Peyer's patch (tissue), 4 donors: ENCODE measurements around the gene ELL. TPM values are rescaled to one million over a fixed set of nuclear protein-coding genes. Genes with fewer than 3 reads are reported as not detected.
A peak's percentile ranks its signal among the peaks of the same experiment; 100 is the strongest.

Experiments
- DNase-seq, 3 donors: peaks; one replicate each; pipeline ENCODE4 v3.0.0-alpha.2; 2017 to 2019
- H3K27ac ChIP-seq, 4 donors: fragments of 200-600 bp; sonication (generic); one replicate each; pipeline ENCODE4 v1.5.1; 2016 to 2019
- H3K27me3 ChIP-seq, 2 donors: fragments of 200-600 bp; sonication (generic); one replicate each; pipeline ENCODE4 v1.5.1; 2019
- H3K36me3 ChIP-seq, 3 donors: fragments of 200-600 bp; sonication (generic); one replicate each; pipeline ENCODE4 v1.5.1; 2016 to 2019
- H3K4me1 ChIP-seq, 4 donors: fragments of 200-600 bp; sonication (generic); one replicate each; pipeline ENCODE4 v1.5.1; 2016 to 2019
- H3K4me3 ChIP-seq, 4 donors: fragments of 200-600 bp; sonication (generic); 1 replicate in 3 of 4; 2 replicates in 1 of 4; pipeline ENCODE4 v1.5.1; 2016 to 2019; ENCODE audit warnings: mild to moderate bottlenecking in 1 of 4
- H3K9me3 ChIP-seq, 4 donors: fragments of 200-600 bp; sonication (generic); one replicate each; pipeline ENCODE4 v1.5.1; 2016 to 2019; ENCODE audit warnings: mild to moderate bottlenecking in 1 of 4
- POLR2A ChIP-seq, 2 donors: fragments of 450-650 bp; IDR thresholded peaks; one replicate each; pipeline ENCODE4 v1.5.1; 2017; ENCODE audit warnings: antibody characterized with exemption in 2 of 2, mild to moderate bottlenecking in 2 of 2, moderate library complexity in 2 of 2
- total RNA-seq, 4 donors: library from RNA; depleted of rRNA; stranded (reverse); fragments of >200 nt; gene quantifications; one replicate each; pipeline ENCODE4 v1.1.0, GENCODE V29; 2016
- TF ChIP-seq, protein P1 (sequence below), 6 experiments: fragments of 450-650 bp in 4 of 6; fragments of 200-600 bp in 2 of 6; sonication (generic) in 1 of 6; IDR thresholded peaks; one replicate each; pipeline ENCODE4 v1.5.1; 2017 to 2019; ENCODE audit warnings: antibody characterized with exemption in 6 of 6, mild to moderate bottlenecking in 3 of 6, moderate library complexity in 1 of 6

ELL gene
- total RNA-seq, 4 donors from 2014 or later = 18.9 to 49.5 (median 34.2) TPM

DNA sequence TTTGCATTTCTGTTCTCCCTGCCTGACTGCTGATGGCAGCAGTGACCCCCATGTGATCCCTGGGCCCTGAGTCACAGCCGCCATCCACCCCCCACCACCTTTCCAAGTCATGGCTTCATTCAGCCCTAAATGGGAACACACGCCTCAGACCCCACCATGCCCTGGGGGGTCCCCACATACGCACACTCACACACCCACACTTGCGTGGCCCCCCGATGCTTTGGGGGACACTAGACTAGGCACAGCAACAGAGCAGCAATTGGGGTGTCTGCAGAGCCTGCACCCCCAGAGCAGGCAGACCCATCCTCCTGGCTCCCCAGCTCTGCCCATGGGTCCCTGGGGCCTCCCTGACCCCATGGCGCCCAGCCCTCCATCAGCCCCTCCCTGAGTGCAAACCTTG lies 78.5 kb downstream of the ELL start:
- no peak overlapping the region for H3K27ac ChIP-seq
- TF ChIP-seq, protein P1, sequence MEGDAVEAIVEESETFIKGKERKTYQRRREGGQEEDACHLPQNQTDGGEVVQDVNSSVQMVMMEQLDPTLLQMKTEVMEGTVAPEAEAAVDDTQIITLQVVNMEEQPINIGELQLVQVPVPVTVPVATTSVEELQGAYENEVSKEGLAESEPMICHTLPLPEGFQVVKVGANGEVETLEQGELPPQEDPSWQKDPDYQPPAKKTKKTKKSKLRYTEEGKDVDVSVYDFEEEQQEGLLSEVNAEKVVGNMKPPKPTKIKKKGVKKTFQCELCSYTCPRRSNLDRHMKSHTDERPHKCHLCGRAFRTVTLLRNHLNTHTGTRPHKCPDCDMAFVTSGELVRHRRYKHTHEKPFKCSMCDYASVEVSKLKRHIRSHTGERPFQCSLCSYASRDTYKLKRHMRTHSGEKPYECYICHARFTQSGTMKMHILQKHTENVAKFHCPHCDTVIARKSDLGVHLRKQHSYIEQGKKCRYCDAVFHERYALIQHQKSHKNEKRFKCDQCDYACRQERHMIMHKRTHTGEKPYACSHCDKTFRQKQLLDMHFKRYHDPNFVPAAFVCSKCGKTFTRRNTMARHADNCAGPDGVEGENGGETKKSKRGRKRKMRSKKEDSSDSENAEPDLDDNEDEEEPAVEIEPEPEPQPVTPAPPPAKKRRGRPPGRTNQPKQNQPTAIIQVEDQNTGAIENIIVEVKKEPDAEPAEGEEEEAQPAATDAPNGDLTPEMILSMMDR (IDR thresholded peaks at IDR 0.05) = no peak
- TF ChIP-seq POLR2A (IDR thresholded peaks at IDR 0.05) = no peak
- DNase-seq = no peak
- H3K9me3 ChIP-seq = no peaks in the 10 kb centered on the region
- H3K4me1 ChIP-seq = peaks cover 0 to 6% (median 3%) of the 10 kb centered on the region in 4 donors
- H3K27me3 ChIP-seq = no peaks in the 10 kb centered on the region
- peaks cover 0 to 53% (median 0%) of the 10 kb centered on the region in 3 donors for H3K36me3 ChIP-seq
- H3K4me3 ChIP-seq = no peak overlapping the region

DNA sequence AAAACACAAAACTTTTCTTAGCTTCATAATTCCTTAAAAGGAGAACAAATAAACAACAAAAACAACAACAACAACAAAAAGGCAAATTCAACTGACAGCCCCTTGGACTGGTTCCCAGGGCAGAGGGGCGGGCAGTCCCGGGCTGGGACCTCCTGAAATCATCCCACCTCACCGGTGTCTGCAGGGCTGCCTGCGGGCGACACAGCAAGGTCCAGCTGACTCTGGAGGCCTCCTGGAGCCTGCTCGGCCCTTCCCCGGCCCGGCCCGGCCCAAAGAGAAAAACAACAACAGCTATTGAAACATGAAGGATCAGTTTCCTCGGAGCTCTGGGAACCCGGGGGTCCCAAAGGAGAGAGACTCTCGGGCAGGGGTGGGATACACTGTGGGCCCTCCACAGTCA lies 78.9 kb downstream of the ELL start:
- TF ChIP-seq, protein P1 (IDR thresholded peaks at IDR 0.05) = no peak
- TF ChIP-seq POLR2A (IDR thresholded peaks at IDR 0.05) = no peak
- H3K27me3 ChIP-seq = no peaks in the 10 kb centered on the region
- H3K4me1 ChIP-seq = peaks cover 0 to 10% (median 7%) of the 10 kb centered on the region in 4 donors
- H3K36me3 ChIP-seq = peaks cover 0 to 49% (median 0%) of the 10 kb centered on the region in 3 donors
- H3K27ac ChIP-seq = no peak overlapping the region
- no peaks in the 10 kb centered on the region for H3K9me3 ChIP-seq
- H3K4me3 ChIP-seq = no peak overlapping the region
- DNase-seq = no peak

GRCh38 chr19:18441804-18442788 lies 79.8 kb downstream of the ELL start:
- TF ChIP-seq POLR2A (IDR thresholded peaks at IDR 0.05) = no peak
- TF ChIP-seq, protein P1 (IDR thresholded peaks at IDR 0.05) = no peak
- Histone ChIP-seq H3K27me3 (no peaks in the 10 kb centered on the region), H3K27ac (no peak overlapping the region), H3K36me3 (peaks cover 0 to 46% (median 0%) of the 10 kb centered on the region in 3 donors), H3K9me3 (no peaks in the 10 kb centered on the region), H3K4me3 (no peak overlapping the region), H3K4me1 (peaks cover 0 to 18% (median 11%) of the 10 kb centered on the region in 4 donors)
- DNase-seq = no peak

DNA sequence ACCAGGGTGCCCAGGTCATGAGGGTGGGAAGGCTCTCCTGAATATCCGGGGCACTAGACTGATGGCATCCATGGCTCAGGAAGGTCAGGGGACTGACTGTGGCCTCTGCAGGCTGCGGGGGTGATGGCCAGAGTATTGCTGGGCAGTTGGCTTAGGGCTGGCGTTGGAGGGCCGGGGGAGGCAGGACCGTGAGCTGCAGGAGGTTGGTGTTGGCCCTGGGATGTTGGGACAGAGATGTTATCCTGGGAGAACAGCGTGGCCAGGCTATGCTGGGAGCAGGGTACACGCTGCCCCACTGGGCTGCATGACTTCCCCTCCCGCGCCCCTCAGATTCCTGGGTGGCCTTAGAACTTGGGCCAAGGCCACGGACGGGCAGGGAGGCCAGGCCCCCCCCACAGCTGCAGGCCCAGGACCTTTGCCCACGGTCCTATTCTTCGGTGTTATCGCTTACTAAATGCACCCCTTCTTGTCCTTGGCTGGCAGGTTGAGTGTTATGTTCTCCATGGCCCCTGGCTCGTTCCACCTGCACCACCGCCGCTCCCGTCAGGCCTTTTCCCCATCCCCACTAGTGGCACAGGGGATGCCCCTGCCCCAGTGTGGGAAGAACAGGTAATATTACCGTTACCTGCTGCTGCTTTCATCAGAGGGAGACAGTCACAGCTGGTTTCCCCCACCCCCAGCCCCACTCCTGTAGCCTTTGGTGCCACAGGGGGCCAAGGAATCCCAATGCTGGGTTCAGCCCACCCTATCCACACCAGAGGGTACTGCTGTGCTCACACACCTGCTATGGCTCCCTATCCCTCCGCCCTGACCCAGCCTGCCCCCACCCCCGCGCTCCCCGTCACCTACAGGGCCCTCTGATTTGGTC lies 80.7 kb downstream of the ELL start:
- peak overlapping the region in 1 of 4 donors; percentile 23 for H3K27ac ChIP-seq

GRCh38 chr19:18440415-18440877 lies 81.4 kb downstream of the ELL start:
- no peak for TF ChIP-seq POLR2A (IDR thresholded peaks at IDR 0.05)
- TF ChIP-seq, protein P1 (IDR thresholded peaks at IDR 0.05) = peak in 4 of 6 experiments; percentile 25 to 39 (median 30)
- peaks cover 0 to 29% (median 0%) of the 10 kb centered on the region in 3 donors for H3K36me3 ChIP-seq
- H3K9me3 ChIP-seq = no peaks in the 10 kb centered on the region
- no peak overlapping the region for H3K4me3 ChIP-seq
- DNase-seq = peak in 1 of 3 donors; percentile 63
- no peaks in the 10 kb centered on the region for H3K27me3 ChIP-seq
- H3K4me1 ChIP-seq = peaks cover 0 to 28% (median 15%) of the 10 kb centered on the region in 4 donors
- H3K27ac ChIP-seq = peak overlapping the region in 1 of 4 donors; percentile 23

More for the DNA sequence above, 80.7 kb downstream of the ELL start:
- Histone ChIP-seq H3K27me3 (no peaks in the 10 kb centered on the region), H3K4me1 (peaks cover 0 to 28% (median 15%) of the 10 kb centered on the region in 4 donors), H3K36me3 (peaks cover 0 to 36% (median 0%) of the 10 kb centered on the region in 3 donors), H3K9me3 (no peaks in the 10 kb centered on the region), H3K4me3 (no peak overlapping the region)
- DNase-seq = no peak
- TF ChIP-seq, protein P1 (IDR thresholded peaks at IDR 0.05) = no peak
- TF ChIP-seq POLR2A (IDR thresholded peaks at IDR 0.05) = no peak
